ENCODE results near the gene WNT2. TPM values are rescaled to one million over a fixed set of nuclear protein-coding genes. Genes with fewer than 3 reads are reported as not detected.

Gene WNT2
- polyA plus RNA-seq, 1 experiment: 24.4 TPM

- ChIA-PET POLR2A (interaction anchor here (1.0 kb wide), 1 partner anchor 11 kb away, joined by 3 read pairs; no protein-coding TSS in a partner anchor), CTCF (interaction anchor here (0.9 kb wide), 1 partner anchor 60 kb away, joined by 3 read pairs; no protein-coding TSS in a partner anchor)
- Histone ChIP-seq H3K9me3 (ENCODE audit: control insufficient read depth, insufficient read depth, low read length) (no peaks in the 10 kb centered on the region), H3K4me3 (ENCODE audit: low read depth, low read length) (no peak overlapping the region), H3K27me3 (ENCODE audit: control insufficient read depth, insufficient read depth, low read length) (no peaks in the 10 kb centered on the region), H3K27ac (ENCODE audit: low read depth, low read length) (no peak overlapping the region)
- TF ChIP-seq CTCF (IDR thresholded peaks at IDR 0.05; ENCODE audit: low read depth, low read length): no peak
- no peak for DNase-seq (ENCODE audit: low read depth, low spot score)
Observed at GRCh38 chr7:117272017-117272759, 50.7 kb downstream of the WNT2 start.

- POLR2A ChIA-PET: interaction anchor here (1.0 kb wide), 1 partner anchor 12 kb away, joined by 3 read pairs; no protein-coding TSS in a partner anchor
- H3K4me3 ChIP-seq (ENCODE audit: low read depth, low read length): no peak overlapping the region
- peak overlapping the region; percentile 88 for H3K27ac ChIP-seq (ENCODE audit: low read depth, low read length)
- TF ChIP-seq CTCF (IDR thresholded peaks at IDR 0.05; ENCODE audit: low read depth, low read length): no peak
- CTCF ChIA-PET: interaction anchor here (0.6 kb wide), 1 partner anchor 282 kb away, joined by 3 read pairs; no protein-coding TSS in a partner anchor
- no peak for DNase-seq (ENCODE audit: low read depth, low spot score)
- no peaks in the 10 kb centered on the region for H3K9me3 ChIP-seq (ENCODE audit: control insufficient read depth, insufficient read depth, low read length)
- H3K27me3 ChIP-seq (ENCODE audit: control insufficient read depth, insufficient read depth, low read length): no peaks in the 10 kb centered on the region
Observed at GRCh38 chr7:117271566-117271965, 51.3 kb downstream of the WNT2 start.

GRCh38 chr7:117270371-117270770, 52.5 kb downstream of the WNT2 start:
- no peak for DNase-seq (ENCODE audit: low read depth, low spot score)
- ChIA-PET POLR2A (no interaction called here), CTCF (no interaction called here)
- Histone ChIP-seq H3K9me3 (ENCODE audit: control insufficient read depth, insufficient read depth, low read length) (no peaks in the 10 kb centered on the region), H3K4me3 (ENCODE audit: low read depth, low read length) (no peak overlapping the region), H3K27me3 (ENCODE audit: control insufficient read depth, insufficient read depth, low read length) (no peaks in the 10 kb centered on the region), H3K27ac (ENCODE audit: low read depth, low read length) (peak overlapping the region; percentile 88)
- no peak for TF ChIP-seq CTCF (IDR thresholded peaks at IDR 0.05; ENCODE audit: low read depth, low read length)

- Histone ChIP-seq H3K4me3 (ENCODE audit: low read depth, low read length) (no peak overlapping the region; the same call in 1 of the 2 replicates), H3K9me3 (ENCODE audit: control insufficient read depth, insufficient read depth, low read length) (no peaks in the 10 kb centered on the region)
- CTCF ChIA-PET: no interaction called here
Observed at GRCh38 chr7:117269886-117270285, 53.0 kb downstream of the WNT2 start.

More at GRCh38 chr7:117269886-117270285, 53.0 kb downstream of the WNT2 start:
- H3K27ac ChIP-seq (ENCODE audit: low read depth, low read length): peak overlapping the region; percentile 88
- no peak for TF ChIP-seq CTCF (IDR thresholded peaks at IDR 0.05; ENCODE audit: low read depth, low read length)
- no peaks in the 10 kb centered on the region for H3K27me3 ChIP-seq (ENCODE audit: control insufficient read depth, insufficient read depth, low read length)
- POLR2A ChIA-PET: no interaction called here
- DNase-seq (ENCODE audit: low read depth, low spot score): no peak
